HG03095 (cell line): ENCODE results near the gene STOML3.
"Not testable (repeated sequence)": the region's sequence is repeated elsewhere in the genome, so short reads cannot be mapped to it uniquely, and the experiment has no call there.

ENCODE experiments used
- ATAC-seq: cut with Tn5 transposase; IDR thresholded peaks from one replicate; pipeline ENCODE4 v1.9.1; 2021; ENCODE audit warnings: moderate library complexity; ENCODE audit not compliant: unreplicated experiment

STOML3 gene, protein sequence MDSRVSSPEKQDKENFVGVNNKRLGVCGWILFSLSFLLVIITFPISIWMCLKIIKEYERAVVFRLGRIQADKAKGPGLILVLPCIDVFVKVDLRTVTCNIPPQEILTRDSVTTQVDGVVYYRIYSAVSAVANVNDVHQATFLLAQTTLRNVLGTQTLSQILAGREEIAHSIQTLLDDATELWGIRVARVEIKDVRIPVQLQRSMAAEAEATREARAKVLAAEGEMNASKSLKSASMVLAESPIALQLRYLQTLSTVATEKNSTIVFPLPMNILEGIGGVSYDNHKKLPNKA

GRCh38 chr13:38990693-38991092 is at the start of gene STOML3:
TSS of gene STOML3 (minus strand) at chr13:38990831. CDS start at chr13:38990721, 110 bp downstream.
- no peak for ATAC-seq

DNA sequence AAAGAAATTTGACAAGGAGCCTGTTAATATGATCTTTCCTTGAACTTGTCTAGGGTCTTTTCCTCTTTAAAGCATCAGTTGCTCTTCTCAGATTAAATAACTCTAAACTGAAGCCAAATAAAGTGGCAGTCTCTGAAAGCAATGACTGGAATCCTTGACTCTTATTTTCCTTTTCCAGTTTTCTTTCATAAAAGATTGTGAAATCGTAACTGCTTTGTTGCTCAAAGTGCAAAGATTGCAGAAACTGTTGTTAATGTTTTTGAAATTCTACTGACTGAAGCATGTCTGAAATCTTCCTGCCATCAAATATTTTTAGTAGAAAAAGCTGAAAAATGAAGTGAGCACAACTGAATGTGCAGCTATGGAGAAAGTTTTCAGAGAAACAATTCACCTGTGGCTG is 49.6 kb upstream of the STOML3 start:
- ATAC-seq: no peak

- no peak for ATAC-seq
Measured at GRCh38 chr13:39039041-39039440, 48.4 kb upstream of the STOML3 start.

DNA sequence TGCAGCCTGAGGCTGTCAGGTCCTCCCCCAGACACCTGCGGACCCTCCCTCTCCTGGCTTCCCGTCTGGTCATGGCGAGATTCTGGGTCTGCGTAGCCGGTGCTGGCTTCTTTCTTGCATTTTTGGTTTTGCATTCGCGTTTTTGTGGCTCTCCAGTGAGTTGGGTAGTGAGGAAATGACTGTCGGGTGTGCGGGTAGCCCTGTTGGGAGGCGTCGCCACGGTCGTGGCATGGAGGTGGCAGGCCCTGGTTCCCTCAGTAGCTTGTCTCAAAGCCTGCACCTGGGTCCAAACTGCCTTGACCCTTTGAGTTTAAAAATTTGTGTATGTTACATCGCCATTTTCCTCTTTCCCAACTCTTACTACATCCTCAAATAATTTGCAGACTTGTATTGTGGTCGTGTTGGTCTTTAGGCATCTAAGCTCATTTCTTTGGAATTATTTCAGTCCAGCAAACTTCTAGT is 48.0 kb upstream of the STOML3 start:
- peak; percentile 33 for ATAC-seq

- peak; percentile 70 for ATAC-seq
Measured at GRCh38 chr13:39037880-39038568, 47.4 kb upstream of the STOML3 start, which contains the start of the genes NHLRC3 and PROSER1. TSS of gene NHLRC3 (plus strand) at chr13:39038456. CDS start at chr13:39038640, 184 bp downstream. TSS of gene PROSER1 (minus strand) at chr13:39038089. CDS start at chr13:39037242, 847 bp downstream.

- ATAC-seq: peak; percentile 16
Measured at GRCh38 chr13:39037410-39037879, 46.8 kb upstream of the STOML3 start.

GRCh38 chr13:39036212-39036611 is 45.6 kb upstream of the STOML3 start:
- ATAC-seq: no peak

DNA sequence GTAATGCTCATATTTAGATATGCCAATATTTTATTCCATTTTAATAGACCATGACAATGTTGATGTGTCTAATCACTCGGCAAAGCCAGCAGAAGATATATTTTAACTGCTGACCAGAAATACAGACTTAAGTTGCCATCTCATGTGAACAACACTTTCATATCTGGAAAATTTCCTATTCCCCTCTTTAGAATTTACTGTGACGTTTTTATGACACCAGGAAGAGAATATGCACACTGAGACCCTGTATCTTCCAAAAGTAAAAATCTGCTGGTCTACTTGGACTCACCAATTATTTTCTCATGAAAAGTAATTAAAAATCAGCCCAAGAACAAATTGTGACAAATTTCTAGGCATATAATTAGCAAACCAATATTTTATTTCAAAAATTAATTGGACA is 45.2 kb upstream of the STOML3 start:
- no peak for ATAC-seq

DNA sequence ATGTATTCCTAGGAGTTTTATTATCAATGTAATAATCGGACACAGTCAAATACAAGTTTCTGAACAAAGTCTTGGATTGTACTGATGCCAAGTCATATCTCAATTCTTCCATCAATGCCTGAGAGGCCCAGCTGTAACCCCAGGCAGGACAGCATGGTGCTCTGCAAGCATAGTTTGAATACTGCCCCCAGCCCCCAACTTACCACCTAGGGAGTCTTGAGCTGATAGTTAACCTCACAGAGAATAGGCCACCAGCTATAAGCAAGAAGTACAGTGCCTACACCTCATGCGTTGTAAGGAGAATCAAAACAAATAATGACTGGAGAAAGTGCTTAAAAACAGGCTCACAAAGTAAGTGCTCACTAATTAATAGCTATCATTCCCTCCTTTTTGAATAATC is 44.6 kb upstream of the STOML3 start:
- no peak for ATAC-seq

DNA sequence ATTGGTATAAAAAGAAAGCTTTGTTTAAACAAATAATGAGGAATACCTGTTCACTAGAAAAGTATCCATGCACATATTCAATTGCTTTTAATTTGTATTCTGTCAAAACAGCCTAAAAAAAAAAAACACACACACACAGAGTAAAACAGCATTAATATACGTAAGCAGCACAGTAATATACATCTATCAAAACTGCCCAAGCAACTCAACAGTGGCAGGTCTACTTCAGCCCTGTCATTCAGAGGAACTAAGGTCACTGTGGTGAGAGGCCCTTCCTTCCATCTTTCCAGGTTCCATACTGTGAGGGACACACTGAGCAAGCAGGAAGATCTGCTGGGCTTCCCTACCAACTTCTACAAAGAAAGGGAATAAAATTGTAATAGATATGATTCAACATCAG is 43.5 kb upstream of the STOML3 start:
- no peak for ATAC-seq

DNA sequence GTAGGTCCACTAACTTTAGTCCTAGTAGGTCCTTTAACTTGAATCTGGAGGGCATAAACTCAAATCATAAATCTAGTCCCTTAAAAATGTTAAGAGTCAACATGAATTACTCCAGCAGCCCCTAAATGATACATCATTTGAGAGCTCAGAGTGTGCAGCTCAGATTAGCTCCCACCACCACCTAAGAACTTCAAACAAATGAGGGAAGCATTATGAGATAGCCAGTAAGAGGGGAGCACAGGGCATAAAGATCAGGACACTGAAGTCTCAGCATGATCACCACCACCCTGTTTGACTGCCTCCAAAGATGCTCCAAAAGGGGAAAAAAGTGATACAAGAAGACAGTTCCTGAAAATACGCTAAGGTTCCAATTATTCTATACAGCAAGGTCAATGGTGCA is 41.5 kb upstream of the STOML3 start:
- no peak for ATAC-seq

DNA sequence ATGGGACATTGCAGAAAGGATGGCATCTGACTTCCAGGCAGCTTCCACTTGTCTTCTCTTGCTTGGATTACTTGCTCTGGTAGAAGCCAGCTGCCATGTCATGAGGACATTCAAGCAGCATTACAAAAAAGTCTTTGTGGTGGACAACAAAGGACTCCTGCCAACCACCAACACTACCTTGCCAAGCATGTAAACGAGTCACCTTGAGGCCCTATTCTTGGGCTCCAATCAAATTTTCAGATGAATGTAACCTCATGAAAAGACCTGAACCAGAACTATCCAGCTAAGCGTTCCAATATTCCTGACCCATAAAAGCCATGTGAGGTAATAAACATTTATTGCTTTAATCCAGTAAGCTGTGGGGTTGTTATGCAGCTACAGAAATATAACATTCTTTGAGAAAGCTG is 34.8 kb upstream of the STOML3 start:
- ATAC-seq: no peak

DNA sequence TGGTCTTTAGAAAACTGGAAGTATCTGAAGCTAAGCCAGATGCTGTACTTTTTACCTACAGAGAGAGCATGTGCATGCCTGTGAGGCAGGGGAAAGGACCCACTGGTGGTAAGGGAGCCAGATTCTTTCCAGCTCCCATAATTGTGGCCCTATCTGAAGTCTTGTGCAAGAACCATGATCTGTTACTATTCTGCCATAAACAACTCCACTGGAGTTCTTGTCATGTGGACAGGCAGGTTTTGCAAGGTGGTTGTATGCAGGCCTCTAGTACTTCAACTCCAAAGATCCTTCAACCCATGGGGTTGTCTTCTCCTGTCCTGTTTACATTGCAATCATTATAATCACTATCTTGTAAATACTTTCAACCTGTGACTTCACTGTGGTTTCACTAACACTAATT is 33.1 kb upstream of the STOML3 start:
- ATAC-seq: no peak

DNA sequence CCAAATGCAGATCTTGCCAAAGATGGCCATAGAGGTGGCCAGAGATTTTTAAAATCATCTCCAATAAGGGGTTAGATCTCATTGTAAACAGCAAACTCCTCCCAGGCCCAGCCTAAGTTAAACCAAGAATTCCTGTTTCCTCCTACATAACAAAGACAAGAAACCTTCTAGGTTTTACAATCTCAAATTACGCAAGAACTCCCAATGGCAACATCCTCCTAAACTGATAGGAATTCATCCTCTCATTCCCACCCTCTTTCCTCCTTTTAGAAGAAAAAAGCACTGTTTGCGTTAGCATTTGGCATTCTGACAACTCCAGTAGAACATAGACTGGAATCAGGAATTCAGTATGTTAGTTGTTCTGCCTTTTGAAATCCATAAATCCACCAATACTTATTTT is 32.7 kb upstream of the STOML3 start:
- ATAC-seq: no peak

GRCh38 chr13:39020853-39021462 is 30.3 kb upstream of the STOML3 start:
- ATAC-seq: no peak

DNA sequence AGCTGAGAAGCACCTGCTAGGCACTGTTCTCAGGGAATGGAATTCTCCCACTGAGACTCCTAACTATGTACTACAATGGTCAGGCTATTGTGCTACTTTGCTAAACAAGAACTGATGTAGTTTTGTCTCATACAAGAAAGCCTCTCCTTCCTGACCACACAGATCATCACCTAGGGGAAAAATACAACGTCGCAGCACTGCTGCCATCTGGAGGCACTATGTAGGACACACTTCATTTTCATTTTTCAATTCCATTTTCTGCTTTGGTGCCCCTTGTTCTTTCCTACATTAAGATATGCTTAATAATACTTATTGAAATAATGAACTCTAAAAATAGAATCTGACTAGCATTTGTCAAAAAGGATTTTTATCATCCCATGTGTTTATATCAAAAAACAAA is 26.2 kb upstream of the STOML3 start:
- ATAC-seq: peak; percentile 81

GRCh38 chr13:39016087-39016486 is 25.5 kb upstream of the STOML3 start:
- ATAC-seq: peak; percentile 56

- ATAC-seq: no peak
Measured at GRCh38 chr13:39013462-39013861, 22.8 kb upstream of the STOML3 start.

DNA sequence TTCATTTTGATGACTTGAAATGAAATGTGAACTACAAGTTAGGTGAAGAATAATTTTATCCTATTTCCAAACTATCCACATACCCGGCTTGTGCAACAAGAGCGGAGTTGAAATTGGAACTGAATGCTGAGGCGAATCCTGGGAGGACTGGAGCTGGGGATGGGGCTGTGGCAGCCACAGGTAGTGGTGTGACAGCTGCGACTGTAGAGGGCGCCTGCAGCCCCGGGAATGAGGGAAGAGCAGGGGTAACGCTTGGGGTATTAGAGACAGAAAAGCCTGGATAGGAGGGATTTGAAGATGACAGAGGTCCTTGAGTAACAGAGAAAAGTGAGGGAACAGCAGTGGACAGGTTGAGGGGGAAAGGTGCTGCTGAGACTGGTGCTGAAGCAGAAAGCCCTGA is 22.0 kb upstream of the STOML3 start:
- ATAC-seq: no peak

DNA sequence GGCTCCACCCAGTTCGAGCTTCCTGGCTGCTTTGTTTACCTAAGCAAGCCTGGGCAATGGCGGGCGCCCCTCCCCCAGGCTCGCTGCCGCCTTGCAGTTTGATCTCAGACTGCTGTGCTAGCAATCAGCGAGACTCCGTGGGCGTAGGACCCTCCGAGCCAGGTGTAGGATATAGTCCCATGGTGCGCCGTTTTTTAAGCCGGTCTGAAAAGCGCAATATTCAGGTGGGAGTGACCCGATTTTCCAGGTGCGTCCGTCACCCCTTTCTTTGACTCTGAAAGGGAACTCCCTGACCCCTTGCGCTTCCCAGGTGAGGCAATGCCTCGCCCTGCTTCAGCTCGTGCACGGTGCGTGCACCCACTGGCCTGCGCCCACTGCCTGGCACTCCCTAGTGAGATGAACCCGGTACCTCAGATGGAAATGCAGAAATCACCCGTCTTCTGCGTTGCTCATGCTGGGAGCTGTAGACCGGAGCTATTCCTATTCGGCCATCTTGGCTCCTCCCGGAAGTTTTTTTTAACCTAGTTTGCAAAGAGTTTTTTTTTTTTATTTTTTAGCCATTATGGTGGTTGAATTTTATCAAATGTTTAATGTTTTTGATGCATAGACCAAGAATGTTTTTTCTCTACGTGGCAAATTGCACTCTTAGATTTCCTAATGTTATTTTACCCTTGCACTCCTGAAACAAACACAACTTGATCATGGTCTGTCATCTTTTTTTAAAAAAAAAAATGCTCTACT is 15.9 kb upstream of the STOML3 start:
- ATAC-seq: not testable (repeated sequence)

DNA sequence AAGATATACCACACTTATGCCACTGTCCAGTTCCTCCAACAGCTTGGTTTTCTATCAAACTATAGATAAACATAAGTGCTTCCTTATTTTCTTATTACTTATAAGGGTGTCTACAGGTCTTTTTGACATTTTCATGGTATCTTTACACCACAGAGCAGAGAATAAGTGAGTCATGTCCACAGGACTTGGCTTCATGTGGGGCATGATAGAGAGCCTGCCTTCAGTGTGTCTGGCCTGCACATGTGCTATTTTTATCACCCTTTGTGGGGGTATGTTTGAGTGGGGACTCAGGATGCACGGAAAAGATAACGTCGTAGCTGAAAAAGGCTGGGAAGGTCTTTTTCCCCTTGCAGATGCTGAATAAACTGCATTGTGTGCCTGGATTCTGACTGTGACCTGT is 8.1 kb upstream of the STOML3 start:
- no peak for ATAC-seq
